ENCODE data around the gene OGN.

DNA sequence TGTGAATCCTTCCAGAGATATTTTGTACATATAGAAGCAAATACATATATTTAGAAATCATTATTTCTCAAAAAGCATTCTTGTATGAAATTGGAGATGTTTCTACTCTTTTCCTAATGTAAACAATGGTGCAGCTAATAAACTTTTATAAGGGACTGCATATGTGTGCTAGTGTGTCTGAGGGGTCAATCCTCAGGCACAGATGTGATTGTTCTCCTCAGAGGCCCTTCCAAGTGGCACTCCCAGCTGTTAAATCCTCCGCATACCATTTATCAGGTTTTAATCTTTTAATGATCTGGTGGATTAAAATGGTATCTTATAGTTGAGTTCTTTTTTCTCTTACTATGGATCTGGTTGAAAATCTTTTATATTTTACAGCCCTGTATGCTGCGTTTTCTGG lies 25.5 kb upstream of the OGN start:
- no peak for TF ChIP-seq CTCF (conservative IDR thresholded peaks at IDR 0.05)
- TF ChIP-seq ZFX (IDR thresholded peaks at IDR 0.05), result no peak

Data from C4-2B (cell line).